ENCODE results near the gene SH3RF3.

SH3RF3 gene

GRCh38 chr2:109425411-109425810 is 296.4 kb downstream of the SH3RF3 start:
- TF ChIP-seq GATA3 (IDR thresholded peaks at IDR 0.05; ENCODE audit: low read depth, low read length) (no peak), GATA2 (IDR thresholded peaks at IDR 0.05; ENCODE audit: low read depth, low read length) (no peak)

GRCh38 chr2:109427661-109428091 is 298.7 kb downstream of the SH3RF3 start:
- TF ChIP-seq GATA3 (IDR thresholded peaks at IDR 0.05; ENCODE audit: low read depth, low read length), result no peak
- TF ChIP-seq GATA2 (IDR thresholded peaks at IDR 0.05; ENCODE audit: low read depth, low read length), result no peak

- TF ChIP-seq GATA2 (IDR thresholded peaks at IDR 0.05; ENCODE audit: low read depth, low read length) (no peak), GATA3 (IDR thresholded peaks at IDR 0.05; ENCODE audit: low read depth, low read length) (no peak)
Observed at GRCh38 chr2:109428281-109428680, 299.3 kb downstream of the SH3RF3 start.

GRCh38 chr2:109428841-109429566 is 300.0 kb downstream of the SH3RF3 start:
- TF ChIP-seq GATA2 (IDR thresholded peaks at IDR 0.05; ENCODE audit: low read depth, low read length), result no peak
- TF ChIP-seq GATA3 (IDR thresholded peaks at IDR 0.05; ENCODE audit: low read depth, low read length), result no peak

GRCh38 chr2:109429567-109430328 is 300.7 kb downstream of the SH3RF3 start:
- TF ChIP-seq GATA3 (IDR thresholded peaks at IDR 0.05; ENCODE audit: low read depth, low read length) (no peak), GATA2 (IDR thresholded peaks at IDR 0.05; ENCODE audit: low read depth, low read length) (no peak)

- TF ChIP-seq GATA3 (IDR thresholded peaks at IDR 0.05; ENCODE audit: low read depth, low read length) (no peak), GATA2 (IDR thresholded peaks at IDR 0.05; ENCODE audit: low read depth, low read length) (no peak)
Observed at GRCh38 chr2:109430329-109430636, 301.3 kb downstream of the SH3RF3 start.

GRCh38 chr2:109432421-109432820 is 303.4 kb downstream of the SH3RF3 start:
- TF ChIP-seq GATA2 (IDR thresholded peaks at IDR 0.05; ENCODE audit: low read depth, low read length) (no peak), GATA3 (IDR thresholded peaks at IDR 0.05; ENCODE audit: low read depth, low read length) (no peak)

GRCh38 chr2:109433486-109433885 is 304.5 kb downstream of the SH3RF3 start:
- TF ChIP-seq GATA2 (IDR thresholded peaks at IDR 0.05; ENCODE audit: low read depth, low read length), result no peak
- TF ChIP-seq GATA3 (IDR thresholded peaks at IDR 0.05; ENCODE audit: low read depth, low read length), result no peak

- TF ChIP-seq GATA2 (IDR thresholded peaks at IDR 0.05; ENCODE audit: low read depth, low read length), result no peak
- no peak for TF ChIP-seq GATA3 (IDR thresholded peaks at IDR 0.05; ENCODE audit: low read depth, low read length)
Observed at GRCh38 chr2:109433926-109434325, 304.9 kb downstream of the SH3RF3 start.

- TF ChIP-seq GATA3 (IDR thresholded peaks at IDR 0.05; ENCODE audit: low read depth, low read length) (no peak), GATA2 (IDR thresholded peaks at IDR 0.05; ENCODE audit: low read depth, low read length) (no peak)
Observed at GRCh38 chr2:109434351-109434750, 305.3 kb downstream of the SH3RF3 start.

GRCh38 chr2:109435066-109435690 is 306.2 kb downstream of the SH3RF3 start:
- TF ChIP-seq GATA2 (IDR thresholded peaks at IDR 0.05; ENCODE audit: low read depth, low read length) (no peak), GATA3 (IDR thresholded peaks at IDR 0.05; ENCODE audit: low read depth, low read length) (no peak)

GRCh38 chr2:109435901-109436598 is 307.0 kb downstream of the SH3RF3 start:
- TF ChIP-seq GATA3 (IDR thresholded peaks at IDR 0.05; ENCODE audit: low read depth, low read length), result no peak
- TF ChIP-seq GATA2 (IDR thresholded peaks at IDR 0.05; ENCODE audit: low read depth, low read length), result no peak

GRCh38 chr2:109436610-109437225 is 307.7 kb downstream of the SH3RF3 start:
- no peak for TF ChIP-seq GATA2 (IDR thresholded peaks at IDR 0.05; ENCODE audit: low read depth, low read length)
- no peak for TF ChIP-seq GATA3 (IDR thresholded peaks at IDR 0.05; ENCODE audit: low read depth, low read length)
